ENCODE data around the gene CFAP210. TPM values are rescaled to one million over a fixed set of nuclear protein-coding genes. Genes with fewer than 3 reads are reported as not detected.
"Not testable (repeated sequence)": the region's sequence is repeated elsewhere in the genome, so short reads cannot be mapped to it uniquely, and the experiment has no call there.

The CFAP210 gene
- total RNA-seq, 4 donors from 2014 or later, result 0.80 TPM; not detected in 3

GRCh38 chr2:169709331-169709730 is 15.1 kb upstream of the CFAP210 start:
- Histone ChIP-seq H3K36me3 (no peaks in the 10 kb centered on the region), H3K9me3 (no peaks in the 10 kb centered on the region), H3K27ac (replicated peaks in 1 of 4) (no peak overlapping the region), H3K27me3 (no peaks in the 10 kb centered on the region), H3K4me3 (no peak overlapping the region), H3K4me1 (peaks cover 0 to 1% (median under 1%) of the 10 kb centered on the region in 4 donors)
- 100% methylated on average over 1 of the region's 1 CpG for whole genome bisulfite sequencing
- TF ChIP-seq POLR2A (IDR thresholded peaks at IDR 0.05; ENCODE audit: low read depth) (no peak), EP300 (IDR thresholded peaks at IDR 0.05) (no peak), CTCF (IDR thresholded peaks at IDR 0.05) (no peak), POLR2AphosphoS5 (IDR thresholded peaks at IDR 0.05) (no peak)
- intact Hi-C loops (cut with DNase I), result no loop called here
- no peak for DNase-seq (ENCODE audit: extremely low spot score)

GRCh38 chr2:169707626-169708025 is 13.4 kb upstream of the CFAP210 start:
- Histone ChIP-seq H3K27me3 (no peaks in the 10 kb centered on the region), H3K4me1 (peaks cover 0 to 10% (median 0%) of the 10 kb centered on the region in 4 donors), H3K9me3 (no peaks in the 10 kb centered on the region), H3K27ac (replicated peaks in 1 of 4) (no peak overlapping the region), H3K4me3 (no peak overlapping the region), H3K36me3 (no peaks in the 10 kb centered on the region)
- 66% methylated on average over 2 of the region's 2 CpGs for WGBS
- TF ChIP-seq EP300 (IDR thresholded peaks at IDR 0.05) (no peak), POLR2A (IDR thresholded peaks at IDR 0.05; ENCODE audit: low read depth) (no peak), CTCF (IDR thresholded peaks at IDR 0.05) (no peak), POLR2AphosphoS5 (IDR thresholded peaks at IDR 0.05) (no peak)
- intact Hi-C loops (cut with DNase I), result no loop called here
- DNase-seq (ENCODE audit: extremely low spot score), result no peak

GRCh38 chr2:169705927-169706326 is 11.7 kb upstream of the CFAP210 start:
- Histone ChIP-seq H3K9me3 (no peaks in the 10 kb centered on the region), H3K27ac (replicated peaks in 1 of 4) (no peak overlapping the region), H3K36me3 (peaks cover 0 to 10% (median 6%) of the 10 kb centered on the region in 4 donors), H3K4me1 (peaks cover 0 to 10% (median 0%) of the 10 kb centered on the region in 4 donors), H3K27me3 (no peaks in the 10 kb centered on the region), H3K4me3 (no peak overlapping the region)
- intact Hi-C loops (cut with DNase I), result no loop called here
- no peak for DNase-seq (ENCODE audit: extremely low spot score)
- TF ChIP-seq POLR2AphosphoS5 (IDR thresholded peaks at IDR 0.05) (no peak), CTCF (IDR thresholded peaks at IDR 0.05) (no peak), POLR2A (IDR thresholded peaks at IDR 0.05; ENCODE audit: low read depth) (no peak), EP300 (IDR thresholded peaks at IDR 0.05) (no peak)
- 81% methylated on average over 2 of the region's 2 CpGs for WGBS

GRCh38 chr2:169704160-169704708 is 10.0 kb upstream of the CFAP210 start:
- Histone ChIP-seq H3K9me3 (no peaks in the 10 kb centered on the region), H3K27ac (replicated peaks in 1 of 4) (no peak overlapping the region), H3K4me3 (no peak overlapping the region), H3K36me3 (peaks cover 0 to 12% (median 7%) of the 10 kb centered on the region in 4 donors), H3K27me3 (no peaks in the 10 kb centered on the region), H3K4me1 (peaks cover 0 to 10% (median 0%) of the 10 kb centered on the region in 4 donors)
- intact Hi-C loops (cut with DNase I), result no loop called here
- DNase-seq (ENCODE audit: extremely low spot score), result no peak
- 83% methylated on average over 1 of the region's 1 CpG for WGBS
- TF ChIP-seq EP300 (IDR thresholded peaks at IDR 0.05), result no peak
- no peak for TF ChIP-seq CTCF (IDR thresholded peaks at IDR 0.05)
- no peak for TF ChIP-seq POLR2A (IDR thresholded peaks at IDR 0.05; ENCODE audit: low read depth)
- no peak for TF ChIP-seq POLR2AphosphoS5 (IDR thresholded peaks at IDR 0.05)

- Histone ChIP-seq H3K9me3 (no peaks in the 10 kb centered on the region), H3K4me3 (no peak overlapping the region), H3K36me3 (peaks cover 0 to 18% (median 7%) of the 10 kb centered on the region in 4 donors), H3K27me3 (no peaks in the 10 kb centered on the region), H3K27ac (replicated peaks in 1 of 4) (no peak overlapping the region), H3K4me1 (peaks cover 0 to 10% (median 0%) of the 10 kb centered on the region in 4 donors)
- no peak for DNase-seq (ENCODE audit: extremely low spot score)
- 78% methylated on average over 3 of the region's 3 CpGs for WGBS
- intact Hi-C loops (cut with DNase I), result no loop called here
- TF ChIP-seq POLR2AphosphoS5 (IDR thresholded peaks at IDR 0.05), result no peak
- TF ChIP-seq EP300 (IDR thresholded peaks at IDR 0.05), result no peak
- no peak for TF ChIP-seq POLR2A (IDR thresholded peaks at IDR 0.05; ENCODE audit: low read depth)
- no peak for TF ChIP-seq CTCF (IDR thresholded peaks at IDR 0.05)
Observed at GRCh38 chr2:169702996-169703395, 8.8 kb upstream of the CFAP210 start.

- WGBS, result 97% methylated on average over 2 of the region's 2 CpGs
- Histone ChIP-seq H3K4me1 (peaks cover 4 to 16% (median 10%) of the 10 kb centered on the region in 4 donors), H3K36me3 (peaks cover 0 to 18% (median 7%) of the 10 kb centered on the region in 4 donors)
- H3K27ac ChIP-seq (replicated peaks in 1 of 4); H3K27me3 ChIP-seq; DNase-seq (ENCODE audit: extremely low spot score); H3K4me3 ChIP-seq; H3K9me3 ChIP-seq: not testable (repeated sequence)
- intact Hi-C loops (cut with DNase I), result loop anchor here (5.0 to 10.0 kb wide), 2 partner anchors 33 to 114 kb away; partner anchors contain the start of genes KLHL23 and PPIG
Observed at GRCh38 chr2:169699173-169699572, 5.0 kb upstream of the CFAP210 start.

Measured in esophagus muscularis mucosa (tissue), 4 donors.